Right forelimb (tissue), 1 donor: ENCODE data around the gene UST.
"Not testable (repeated sequence)": the region's sequence is repeated elsewhere in the genome, so short reads cannot be mapped to it uniquely, and the experiment has no call there.

Experiments used
- DNase-seq: peaks from one replicate; pipeline ENCODE4 v3.0.0-alpha.2; 2018

UST gene

DNA sequence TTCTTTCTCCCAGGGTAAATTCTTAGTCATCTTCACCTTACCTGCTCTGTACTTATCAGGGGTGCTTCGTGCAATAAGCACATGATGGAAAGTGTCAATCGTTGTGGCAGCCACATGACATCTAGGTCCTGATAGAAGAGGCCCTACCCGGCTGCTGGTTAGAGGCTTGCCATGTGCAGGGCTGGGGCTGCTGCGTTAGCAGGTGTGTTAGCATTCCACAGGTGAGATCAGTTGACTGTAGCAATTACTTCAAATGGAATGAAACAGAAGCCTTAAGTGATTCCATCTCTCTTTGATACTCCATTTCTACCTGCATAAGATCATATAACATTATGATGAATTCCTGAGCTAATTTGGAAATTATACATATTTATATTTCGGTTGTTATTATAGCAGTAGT lies 127.0 kb downstream of the UST start:
- no peak for DNase-seq

DNA sequence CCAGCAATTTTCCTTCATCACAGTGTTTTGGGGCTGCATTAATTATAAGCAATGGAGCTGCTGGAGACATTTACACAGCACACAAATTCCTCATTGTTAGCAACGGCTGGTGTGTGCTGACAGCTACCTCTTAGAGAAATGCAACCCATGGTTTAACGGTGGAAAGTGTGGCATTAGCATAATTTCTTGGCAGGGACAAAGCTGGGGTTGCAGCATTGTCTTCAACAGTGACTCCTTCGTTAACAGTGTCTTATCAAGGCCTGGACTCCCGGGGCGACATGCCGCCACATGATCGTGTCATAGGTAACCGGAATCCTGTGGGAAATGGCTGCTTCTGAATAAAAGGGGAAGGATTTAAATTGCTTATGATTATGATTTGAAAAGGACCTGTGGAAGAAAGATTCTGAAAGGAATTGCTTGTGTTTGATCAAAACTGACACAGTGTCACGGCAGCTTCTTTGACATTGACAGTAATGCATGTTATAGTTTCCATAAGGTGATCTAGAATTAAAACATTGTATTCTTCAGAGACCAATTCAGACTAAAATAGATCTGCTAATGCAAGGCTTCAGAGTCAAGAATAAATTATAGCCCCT lies 128.0 kb downstream of the UST start:
- DNase-seq = no peak

DNA sequence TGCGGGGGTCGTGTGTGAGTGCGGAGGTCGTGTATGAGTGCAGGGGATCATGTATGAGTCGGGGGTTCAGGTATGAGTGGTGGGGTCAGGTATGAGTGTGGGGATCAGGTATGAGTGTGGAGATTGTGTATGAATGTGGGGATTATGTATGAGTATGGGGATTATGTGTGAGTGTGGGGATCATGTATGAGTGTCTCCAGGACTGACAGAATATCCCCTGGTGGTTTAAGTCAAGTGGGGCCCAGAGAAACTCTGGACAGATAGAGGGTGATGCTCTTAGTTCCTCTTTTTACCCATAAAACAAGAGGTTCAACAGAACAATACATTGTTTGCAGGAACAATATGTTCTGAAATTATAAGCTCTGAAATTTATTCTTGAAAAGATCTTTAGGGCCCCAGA lies 131.9 kb downstream of the UST start:
- no peak for DNase-seq

DNA sequence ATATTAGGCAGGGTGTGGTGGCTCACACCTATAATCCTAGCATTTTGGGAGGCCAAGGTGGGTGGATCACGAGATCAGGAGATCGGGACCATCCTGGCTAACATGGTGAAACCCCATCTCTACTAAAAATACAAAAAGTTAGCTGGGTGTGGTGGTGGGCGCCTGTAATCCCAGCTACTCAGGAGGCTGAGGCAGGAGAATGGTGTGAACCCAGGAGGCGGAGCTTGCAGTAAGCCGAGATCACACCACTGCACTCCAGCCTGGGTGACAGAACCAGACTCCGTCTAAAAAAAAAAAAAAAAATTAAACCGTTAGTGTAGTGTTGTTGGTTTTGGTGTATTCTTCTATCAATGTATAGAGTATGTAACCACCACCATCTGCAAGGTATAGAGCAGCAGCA lies 133.9 kb downstream of the UST start:
- DNase-seq = not testable (repeated sequence)

DNA sequence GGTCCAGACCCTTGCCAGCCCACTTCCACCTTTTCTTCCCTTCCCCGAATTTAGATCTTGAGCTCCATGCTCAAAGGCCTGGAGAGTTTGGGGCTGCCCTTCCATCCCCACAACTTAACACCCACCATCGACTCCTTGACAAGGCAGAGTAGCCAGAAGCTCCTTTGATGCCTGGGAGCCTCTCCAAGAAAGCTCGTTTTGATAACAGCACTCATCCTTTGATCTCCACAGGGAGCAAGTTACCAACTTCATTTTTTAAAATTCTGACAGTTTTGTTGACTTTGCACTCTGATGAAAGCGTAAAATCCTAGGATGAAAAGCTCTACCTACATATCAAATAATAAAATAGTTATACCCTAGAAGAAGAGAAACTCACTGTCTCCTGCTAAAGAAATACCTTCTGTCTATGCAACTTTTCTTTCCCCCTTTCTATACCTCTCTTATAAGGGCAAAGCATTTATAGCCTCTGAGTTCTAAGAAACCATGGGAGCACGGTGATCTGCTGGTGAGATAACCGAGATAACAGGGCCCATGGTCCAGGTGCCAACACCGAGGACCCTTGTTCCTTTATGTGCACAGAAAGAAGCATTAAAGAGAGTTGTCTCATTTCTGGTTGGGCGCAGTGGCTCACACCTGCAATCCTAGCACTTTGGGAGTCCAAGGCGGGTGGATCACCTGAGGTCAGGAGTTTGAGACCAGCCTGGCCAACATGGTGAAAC lies 134.9 kb downstream of the UST start:
- DNase-seq = no peak

DNA sequence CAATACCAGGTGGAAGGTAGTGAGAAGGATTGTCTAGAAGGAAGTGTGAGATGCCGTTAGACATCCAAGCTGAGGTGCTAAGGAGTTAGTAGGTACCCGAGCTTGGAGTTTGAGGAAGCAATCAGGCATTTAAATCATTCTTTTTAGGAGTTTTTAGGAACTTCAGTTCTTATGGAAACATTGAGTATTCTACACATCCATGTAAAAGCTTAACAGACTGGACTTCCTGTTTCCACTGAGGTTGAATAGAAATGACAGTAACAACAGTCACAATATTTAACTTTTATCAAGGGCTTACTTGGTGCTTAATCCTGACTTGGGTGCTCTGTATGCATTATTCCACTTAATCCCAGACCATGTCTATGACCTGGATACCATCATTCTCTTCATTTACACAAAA lies 136.4 kb downstream of the UST start:
- no peak for DNase-seq

DNA sequence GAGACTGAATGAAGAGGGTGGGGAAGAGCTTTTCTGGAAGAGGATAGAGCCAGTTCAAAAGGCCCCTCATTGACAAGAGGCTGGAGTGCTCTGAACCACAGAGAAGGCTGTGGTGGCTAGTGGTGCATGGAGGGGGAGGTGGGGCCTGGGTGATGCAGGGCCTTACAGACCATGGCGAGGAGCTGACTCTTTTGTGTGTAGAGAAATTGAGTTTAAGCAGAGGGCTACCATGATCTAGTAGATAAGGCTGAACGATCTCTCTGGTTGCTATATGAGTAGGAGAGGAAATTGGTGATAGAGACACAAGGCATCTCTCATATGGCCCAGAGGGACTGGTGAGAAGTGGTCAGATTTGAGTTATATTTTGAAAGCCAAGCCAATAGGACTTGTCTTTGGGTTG lies 137.6 kb downstream of the UST start:
- no peak for DNase-seq

DNA sequence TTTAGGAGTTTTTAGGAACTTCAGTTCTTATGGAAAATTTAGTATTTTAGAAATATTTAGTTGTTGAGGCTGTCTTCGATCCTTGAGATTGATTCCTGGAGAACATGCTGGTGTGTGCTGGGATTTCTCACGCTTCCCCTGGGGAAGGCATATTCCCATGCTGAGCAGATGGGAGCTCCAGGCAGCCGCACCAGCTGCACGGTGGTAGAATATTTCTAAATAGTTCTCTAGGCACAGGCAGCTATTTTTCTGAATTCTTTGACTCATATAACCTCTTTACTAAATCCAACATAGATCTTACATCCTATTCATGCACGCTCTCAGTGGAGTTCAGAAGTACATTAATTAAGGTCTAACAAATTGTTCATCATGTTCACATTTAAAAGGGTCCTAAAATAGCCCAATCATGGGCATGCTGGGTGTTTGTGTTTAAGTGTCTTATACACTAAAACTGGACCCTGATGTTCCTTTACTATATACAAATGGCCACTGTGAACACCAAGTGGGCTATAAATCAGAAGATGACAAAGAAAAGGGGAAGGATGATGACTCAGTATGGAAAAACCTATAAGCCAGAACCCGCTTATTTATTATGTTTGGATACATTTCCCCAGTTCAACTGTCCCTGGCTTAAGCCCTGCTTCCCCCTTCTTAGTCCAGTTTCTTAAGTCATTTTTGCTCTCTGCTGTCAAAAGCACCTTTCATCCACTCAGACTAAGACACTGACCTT lies 138.5 kb downstream of the UST start:
- no peak for DNase-seq

DNA sequence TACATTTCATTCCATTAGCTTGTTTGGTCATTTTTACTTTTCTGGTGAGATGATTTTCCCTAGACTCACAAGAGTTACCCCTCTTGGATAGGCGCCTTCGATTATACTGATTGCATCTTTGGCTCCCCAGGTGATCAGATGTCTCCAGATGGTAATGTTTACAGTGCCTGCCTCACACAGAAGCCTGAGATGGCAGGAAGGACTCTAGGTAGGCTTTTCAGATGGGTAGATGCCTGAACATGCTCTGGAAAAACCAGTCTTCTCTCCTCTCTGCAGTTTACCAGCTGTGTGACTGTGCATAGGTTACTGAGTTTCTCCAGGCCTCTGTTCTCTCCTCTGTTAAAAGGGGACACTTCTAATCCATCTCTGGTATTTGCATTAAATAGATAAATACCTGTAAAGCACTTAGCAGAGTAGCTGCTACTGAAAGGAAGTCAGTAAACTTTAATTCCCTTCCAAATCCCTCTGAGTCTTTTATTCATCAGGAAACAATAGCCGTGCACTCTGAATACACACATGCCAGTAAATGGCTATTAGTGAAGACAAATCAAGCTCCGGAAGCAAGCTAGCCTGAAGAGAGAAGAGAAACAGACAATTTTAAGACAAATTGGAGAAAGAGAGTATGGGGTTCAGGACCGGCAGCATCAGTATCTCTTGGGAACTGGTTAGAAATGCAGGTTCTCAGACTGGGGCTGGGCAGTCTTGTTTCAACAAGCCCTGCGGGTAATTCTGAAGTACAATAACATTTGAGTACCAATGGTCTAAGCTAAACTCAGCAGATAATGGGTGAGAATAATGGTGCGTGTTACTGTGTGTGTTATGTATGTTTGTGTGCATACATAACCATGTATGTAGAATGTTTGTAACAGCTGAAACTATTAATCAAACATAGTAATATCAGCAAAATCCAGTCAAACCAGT lies 139.4 kb downstream of the UST start:
- DNase-seq = no peak

DNA sequence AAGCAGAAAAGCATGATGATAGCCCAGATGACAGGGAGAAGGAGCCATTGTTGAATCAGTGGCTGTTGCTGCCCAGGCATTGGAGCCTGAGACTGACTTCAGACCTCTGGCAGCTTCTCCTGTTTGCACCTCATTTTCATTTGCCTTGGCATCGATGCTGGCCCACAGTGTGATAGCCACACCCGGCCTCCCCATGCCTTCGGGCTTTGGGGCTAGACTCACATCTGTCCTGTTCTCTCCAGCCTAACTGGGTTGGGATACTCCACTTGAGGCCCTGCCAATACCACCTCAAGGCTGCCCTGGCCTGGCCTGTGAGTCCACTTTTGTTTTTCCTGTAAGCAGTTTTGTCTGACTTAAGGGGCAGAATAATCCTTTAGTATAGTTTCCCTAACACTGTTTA lies 140.4 kb downstream of the UST start:
- no peak for DNase-seq

DNA sequence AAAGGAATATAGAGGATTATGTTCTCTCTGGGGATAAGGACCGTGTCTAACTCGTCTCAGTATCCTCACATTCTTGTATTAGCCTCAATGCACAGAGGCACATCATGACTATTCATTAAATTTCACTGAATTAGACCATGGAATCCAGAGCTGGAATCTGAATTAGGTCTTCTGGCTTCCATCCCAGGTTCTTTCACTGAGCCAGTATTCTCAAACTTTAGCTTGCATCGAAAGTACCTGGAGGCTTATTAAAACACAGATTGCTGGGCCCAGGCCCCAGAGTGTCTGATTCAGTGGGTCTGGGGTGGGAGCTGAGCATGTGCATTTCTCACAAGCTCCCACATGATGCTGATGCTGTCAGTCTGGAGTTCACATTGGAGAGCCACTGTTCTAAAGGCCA lies 142.0 kb downstream of the UST start:
- DNase-seq = peak; percentile 73

DNA sequence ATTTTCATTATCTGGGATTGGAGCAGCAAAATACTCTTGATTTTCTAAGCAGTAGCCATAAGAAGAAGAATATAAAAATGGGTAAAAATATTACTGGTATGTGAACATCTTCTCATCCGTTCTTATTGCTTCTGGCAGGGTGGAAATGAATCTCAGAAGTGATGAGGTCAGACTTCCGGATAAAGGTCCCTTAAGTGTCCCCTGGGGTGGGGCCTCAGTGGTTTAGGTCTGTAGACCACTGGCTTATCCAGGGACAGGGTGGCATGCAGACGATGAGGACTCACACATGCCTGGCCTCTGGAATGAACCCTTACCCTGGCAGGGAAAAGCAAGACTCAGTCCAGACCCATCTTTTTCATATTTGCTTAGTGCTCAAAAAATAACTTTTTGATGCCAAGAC lies 143.3 kb downstream of the UST start:
- DNase-seq = peak; percentile 69

DNA sequence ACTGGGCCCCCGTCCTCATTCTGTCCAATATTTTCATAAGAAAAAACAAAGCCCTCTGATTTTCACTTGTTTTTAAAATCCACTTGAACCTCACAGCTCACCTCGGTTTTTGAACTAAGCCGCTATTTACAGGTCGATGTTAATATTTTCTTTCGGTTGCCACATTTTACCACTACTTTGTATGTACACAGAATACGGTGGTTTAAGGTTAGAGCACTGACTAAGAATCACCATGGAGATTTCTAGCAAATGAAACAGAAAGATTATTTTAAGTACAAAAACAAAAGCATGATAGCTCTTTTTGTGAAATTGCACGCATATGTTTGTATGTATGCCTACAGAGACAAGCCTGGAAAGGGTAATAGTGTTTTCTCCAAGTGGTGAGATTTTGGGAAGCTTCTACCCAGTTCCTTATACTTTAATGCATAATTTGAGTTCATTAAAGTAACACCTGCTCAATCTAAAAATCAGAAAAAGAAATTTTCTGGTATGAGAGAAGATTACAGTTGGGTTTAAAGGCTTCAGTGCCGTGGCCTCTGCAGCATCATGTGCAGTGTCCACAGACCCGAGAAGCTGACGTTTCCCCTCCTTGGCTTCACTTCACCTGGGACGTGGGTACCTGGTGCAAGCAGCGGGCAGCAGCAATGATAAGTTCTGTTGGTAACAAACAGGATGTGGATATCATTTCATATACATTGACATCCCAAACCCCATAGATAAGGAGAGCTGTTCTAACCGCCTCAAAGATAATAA lies 144.0 kb downstream of the UST start:
- DNase-seq = no peak

DNA sequence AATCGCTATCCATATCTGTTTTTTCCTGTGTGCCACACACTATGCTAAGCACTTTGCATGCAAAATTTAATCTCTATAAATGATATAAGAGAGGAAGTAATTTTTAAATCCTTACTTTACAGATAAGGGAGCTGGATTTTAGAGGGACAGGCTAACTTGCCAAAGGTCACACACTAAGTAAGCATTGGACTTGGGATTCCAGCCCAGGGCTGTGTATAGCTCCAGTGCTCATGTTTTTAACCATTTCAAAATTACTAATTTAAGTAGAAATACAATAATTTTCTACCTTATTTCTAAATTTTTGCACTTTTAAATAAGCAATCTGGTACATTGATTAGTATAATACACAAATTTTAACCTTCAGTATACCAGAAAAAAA lies 144.6 kb downstream of the UST start:
- DNase-seq = no peak

DNA sequence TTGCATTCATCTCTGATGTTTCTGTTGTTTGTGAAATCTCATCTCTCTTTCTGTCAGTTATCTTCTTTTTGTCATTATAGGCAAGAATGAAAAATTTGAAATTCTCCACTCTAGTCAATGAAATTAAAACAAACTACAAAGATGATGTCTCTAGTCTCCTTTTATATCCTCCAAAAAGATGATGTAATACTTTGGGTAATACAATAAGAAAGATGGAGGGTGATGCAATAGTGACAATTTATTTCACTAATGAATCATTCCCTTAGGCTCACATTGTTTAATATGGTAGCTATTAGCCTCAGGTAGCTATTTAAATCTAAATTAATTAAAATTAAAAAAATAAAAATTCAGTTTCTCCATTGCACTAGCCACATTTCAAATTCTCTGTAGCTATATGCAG lies 145.4 kb downstream of the UST start:
- no peak for DNase-seq

DNA sequence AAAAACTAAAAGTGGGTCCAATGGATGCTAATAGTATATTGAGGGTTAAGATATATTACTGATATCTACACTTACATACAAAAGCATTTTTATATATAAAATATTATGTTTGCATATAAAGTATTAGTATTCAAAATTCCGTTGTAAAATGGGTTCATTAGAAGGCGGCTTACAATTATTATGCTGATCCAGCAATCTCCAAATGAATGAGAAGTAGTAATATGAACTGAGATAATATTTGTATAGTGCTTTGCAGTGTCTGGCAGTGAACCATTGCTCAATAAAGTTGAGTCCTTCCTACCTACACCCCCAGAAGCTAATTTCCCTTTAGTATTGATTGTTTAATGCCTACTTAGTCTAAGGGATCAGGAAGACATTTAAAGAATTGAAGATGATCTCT lies 146.2 kb downstream of the UST start:
- no peak for DNase-seq

DNA sequence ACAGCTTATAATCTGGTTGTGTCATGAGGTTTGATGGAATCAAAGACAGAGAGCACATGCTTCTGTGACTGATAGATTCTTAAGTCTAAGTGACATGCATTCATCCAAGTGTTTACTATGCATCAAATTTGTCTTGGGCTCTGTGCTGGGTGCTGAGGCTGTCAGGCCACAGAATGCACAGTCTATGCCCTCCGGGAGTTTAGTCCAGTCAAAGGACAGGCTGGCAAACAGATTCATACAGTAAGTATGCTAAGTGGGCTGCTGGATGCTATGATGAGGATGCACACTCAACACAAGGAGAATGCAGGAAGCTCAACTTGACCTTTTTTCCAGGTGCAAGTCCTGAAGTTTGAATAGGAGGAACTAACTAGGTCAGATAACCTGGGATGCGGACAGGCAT lies 146.7 kb downstream of the UST start:
- DNase-seq = no peak

DNA sequence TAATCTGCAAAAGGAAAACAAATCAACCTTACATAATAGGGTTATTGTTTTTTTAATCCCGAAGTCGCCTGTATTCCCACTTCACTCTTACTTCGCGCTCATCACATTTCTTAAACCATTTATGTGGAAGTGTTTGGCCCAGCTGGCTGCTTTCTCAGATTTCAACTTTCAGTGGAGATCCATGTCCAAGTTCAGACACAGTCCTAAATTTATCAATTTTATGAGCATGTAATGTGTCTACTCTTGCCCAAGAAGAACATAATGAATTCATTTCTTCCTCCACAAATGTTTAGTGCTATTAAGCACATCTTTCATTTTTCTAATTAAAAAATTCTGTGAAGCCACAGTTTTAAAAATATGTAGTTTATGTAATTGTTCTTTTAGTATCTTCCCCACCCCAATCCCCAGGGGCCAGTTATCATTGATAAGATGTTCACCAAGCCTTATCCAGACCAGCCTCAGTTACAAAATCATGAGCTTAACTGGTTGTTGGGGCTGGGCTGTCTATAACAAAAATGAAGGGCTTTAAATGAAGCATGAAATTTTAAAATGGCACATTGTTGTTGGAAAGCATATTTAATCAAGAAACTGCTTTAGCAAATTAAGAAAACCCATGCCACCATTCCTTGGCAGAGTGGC lies 151.7 kb downstream of the UST start:
- no peak for DNase-seq

DNA sequence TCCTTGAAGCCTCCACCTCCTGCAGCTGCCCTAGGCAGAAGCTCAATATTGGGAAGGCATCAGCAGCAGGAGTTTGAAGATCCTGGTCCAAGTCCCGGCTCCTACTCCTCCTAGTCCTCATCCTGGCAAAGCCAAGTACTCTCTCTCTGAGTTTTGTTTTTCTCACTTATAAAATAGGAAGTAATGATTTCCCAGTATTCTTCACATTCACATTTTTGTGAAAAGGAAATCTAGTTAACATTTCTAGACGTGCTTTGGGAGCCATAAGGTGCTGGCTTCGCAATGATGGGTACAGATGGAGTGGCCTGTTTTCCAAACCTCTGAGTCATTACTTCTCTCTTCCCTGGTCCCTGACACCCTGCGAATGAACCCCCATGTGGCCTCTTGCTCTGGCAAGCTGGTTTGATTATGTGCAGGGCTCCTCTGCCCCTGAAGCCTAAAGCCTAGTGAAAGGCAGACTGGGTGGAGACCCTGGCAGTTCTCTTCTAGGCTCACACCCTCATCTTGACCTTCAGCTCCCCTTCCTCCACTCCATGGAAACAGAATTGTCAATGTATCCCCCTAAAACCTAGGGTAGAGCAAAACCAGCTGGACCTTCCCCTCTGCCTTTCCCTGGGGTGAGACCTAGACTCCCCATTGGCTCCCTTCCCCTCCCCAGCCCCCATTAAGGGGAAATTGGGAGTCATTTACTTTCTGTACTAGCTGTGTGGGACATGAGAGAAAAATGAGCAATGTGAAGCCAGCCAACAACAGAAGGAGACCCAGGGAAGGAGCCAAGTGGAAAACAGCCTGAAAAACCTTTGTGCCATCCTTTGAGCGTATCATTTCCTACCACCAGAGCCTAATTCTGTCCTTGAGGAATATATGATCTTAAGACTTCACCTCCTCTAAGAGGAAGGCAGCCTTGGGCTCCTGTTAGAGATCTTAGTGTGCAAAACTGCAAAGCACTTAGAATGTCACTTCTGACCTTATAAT lies 158.4 kb downstream of the UST start:
- DNase-seq = no peak

DNA sequence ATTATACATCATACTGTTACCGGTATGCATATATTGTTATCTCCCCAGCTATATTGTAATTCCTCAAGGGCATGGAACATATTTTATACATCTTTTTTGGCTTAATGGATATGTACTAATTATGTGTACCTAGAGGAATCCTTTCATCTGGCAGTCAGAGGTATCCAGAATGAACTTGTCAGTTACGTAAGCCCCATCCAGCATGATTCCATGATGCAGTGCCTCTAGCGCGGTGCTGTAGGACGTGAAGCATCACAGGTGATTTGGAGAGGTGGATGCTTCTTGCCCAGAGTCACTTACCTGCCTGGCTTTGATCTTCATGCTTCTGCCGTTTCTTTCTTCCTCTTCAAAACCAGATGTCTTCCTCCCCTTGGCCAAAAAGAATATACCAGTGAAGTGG lies 159.1 kb downstream of the UST start:
- no peak for DNase-seq

DNA sequence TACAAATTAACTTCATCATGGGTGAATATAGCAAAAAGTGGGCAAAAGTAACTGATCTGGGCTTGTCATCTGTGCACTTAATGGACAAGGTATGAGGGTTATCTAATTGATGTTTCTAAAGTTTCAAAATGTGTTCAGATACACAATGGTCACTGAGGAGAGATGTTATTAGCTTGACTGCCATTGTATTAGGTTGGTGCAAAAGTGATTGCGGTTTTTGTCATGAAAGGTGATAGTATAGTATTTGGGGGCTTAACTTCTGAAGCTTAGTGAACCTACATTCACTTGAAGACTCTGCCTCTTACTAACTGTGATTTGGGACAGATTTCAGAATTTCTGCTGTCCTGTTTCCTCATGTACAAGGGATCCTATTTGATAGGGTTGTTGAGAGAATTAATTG lies 159.6 kb downstream of the UST start:
- DNase-seq = no peak
